ENCODE measurements around the gene SRC. TPM values are rescaled to one million over a fixed set of nuclear protein-coding genes. Genes with fewer than 3 reads are reported as not detected.
A peak's percentile ranks its signal among the peaks of the same experiment; 100 is the strongest.

SRC gene
- total RNA-seq, 1 experiment from 2014 or later = 42.3 TPM

DNA sequence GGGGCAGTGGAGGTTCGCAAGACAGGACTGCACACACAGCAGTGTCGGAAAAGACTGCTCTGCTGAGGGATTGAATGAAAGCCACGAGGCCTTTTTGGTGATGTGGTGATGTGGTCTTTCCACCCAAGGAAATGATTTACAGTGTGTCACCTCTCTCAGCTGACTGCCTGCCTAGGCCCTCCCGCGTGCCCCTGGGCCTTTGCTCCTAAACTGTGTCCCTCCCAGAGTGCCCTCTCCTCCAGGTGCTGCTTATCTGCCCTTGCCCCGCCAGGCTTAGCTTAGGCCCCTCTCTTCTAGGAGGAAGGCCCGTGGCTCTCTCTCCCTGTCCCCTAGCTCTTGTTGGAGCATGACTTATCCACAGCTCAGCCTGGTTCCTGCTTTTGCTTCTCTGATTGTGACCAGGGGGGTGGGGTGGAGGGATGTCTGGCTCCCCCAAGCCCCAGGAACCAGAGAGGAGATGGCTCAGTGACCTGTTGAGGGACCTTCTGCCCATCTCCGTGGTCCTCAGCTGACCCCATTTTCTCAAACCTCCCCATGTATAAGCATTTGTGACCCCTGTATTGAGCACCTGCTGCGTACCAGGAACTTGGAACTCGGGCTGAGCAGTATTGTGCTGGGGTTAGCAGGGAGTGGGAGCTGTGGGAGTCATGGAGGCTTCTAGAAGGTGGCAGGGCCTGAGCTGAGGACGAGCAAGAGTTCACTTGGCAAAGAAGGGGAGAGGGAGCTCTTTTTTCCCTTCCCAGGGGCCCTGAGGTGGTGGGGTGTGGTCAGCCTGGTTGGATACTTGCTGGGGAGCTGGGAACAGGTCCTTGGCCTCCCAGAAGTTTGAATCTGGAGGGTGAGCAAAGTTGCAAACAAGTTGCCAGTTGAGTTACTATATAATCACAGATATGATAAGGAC lies 2.2 kb downstream of the SRC start (continued):
- no peak for TF ChIP-seq TCF7L2 (IDR thresholded peaks at IDR 0.05; ENCODE audit: borderline replicate concordance, extremely low read depth, insufficient read depth, insufficient read length)
- no peak for TF ChIP-seq ZNF274 (IDR thresholded peaks at IDR 0.05; ENCODE audit: low read depth, low read length)
- TF ChIP-seq, protein P1, sequence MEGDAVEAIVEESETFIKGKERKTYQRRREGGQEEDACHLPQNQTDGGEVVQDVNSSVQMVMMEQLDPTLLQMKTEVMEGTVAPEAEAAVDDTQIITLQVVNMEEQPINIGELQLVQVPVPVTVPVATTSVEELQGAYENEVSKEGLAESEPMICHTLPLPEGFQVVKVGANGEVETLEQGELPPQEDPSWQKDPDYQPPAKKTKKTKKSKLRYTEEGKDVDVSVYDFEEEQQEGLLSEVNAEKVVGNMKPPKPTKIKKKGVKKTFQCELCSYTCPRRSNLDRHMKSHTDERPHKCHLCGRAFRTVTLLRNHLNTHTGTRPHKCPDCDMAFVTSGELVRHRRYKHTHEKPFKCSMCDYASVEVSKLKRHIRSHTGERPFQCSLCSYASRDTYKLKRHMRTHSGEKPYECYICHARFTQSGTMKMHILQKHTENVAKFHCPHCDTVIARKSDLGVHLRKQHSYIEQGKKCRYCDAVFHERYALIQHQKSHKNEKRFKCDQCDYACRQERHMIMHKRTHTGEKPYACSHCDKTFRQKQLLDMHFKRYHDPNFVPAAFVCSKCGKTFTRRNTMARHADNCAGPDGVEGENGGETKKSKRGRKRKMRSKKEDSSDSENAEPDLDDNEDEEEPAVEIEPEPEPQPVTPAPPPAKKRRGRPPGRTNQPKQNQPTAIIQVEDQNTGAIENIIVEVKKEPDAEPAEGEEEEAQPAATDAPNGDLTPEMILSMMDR (IDR thresholded peaks at IDR 0.05 in 2 of 3, conservative IDR thresholded peaks at IDR 0.05 in 1 of 3; ENCODE audit: borderline replicate concordance in 1 of 3, insufficient read depth in 1 of 3, low read depth in 2 of 3, low read length in 2 of 3) = no peak
- TF ChIP-seq POLR2A (IDR thresholded peaks at IDR 0.05; ENCODE audit: borderline replicate concordance, extremely low read depth, insufficient read depth, insufficient read length) = no peak
- no peak for TF ChIP-seq YY1 (IDR thresholded peaks at IDR 0.05; ENCODE audit: extremely low read depth, insufficient replicate concordance, low read depth, low read length)
- no peak for TF ChIP-seq CBX3 (IDR thresholded peaks at IDR 0.05; ENCODE audit: low read depth)

DNA sequence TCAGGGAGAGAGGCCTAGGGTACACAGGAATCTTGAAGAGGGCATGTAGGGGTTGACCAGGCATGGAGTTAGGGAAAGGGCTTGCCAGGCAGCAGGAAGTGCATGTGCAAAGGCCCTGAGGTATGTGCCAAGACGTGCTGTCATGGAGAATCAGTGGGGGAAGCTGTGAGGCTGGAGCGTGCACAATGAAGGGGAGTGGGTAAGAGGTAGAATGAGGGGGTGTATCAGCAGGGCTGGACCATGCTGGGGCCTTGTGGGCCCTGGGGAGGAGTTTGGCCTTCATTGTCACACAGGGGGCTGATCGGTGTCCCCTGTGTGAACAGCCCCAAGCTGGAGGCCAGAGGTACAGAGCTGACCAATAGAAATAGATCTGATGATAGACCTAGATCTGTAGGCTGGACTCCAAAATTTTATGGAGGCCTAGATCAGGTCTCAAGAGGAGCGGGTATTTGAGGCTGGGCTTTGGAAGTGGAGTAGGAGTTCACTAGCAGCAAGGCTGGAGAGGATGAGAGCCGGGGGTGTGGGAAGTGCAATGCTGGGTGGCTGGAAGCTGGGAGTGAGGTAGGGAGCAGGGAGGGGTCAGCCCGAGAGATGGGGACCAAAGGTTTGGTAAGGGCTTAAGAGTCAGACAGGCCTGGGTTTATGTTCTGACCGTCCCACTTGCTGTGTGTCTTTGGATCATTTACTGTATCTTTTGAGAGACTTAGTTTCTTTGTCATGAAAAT lies 3.0 kb downstream of the SRC start:
- H3K9me2 ChIP-seq (ENCODE audit: insufficient read depth) = no peaks in the 10 kb centered on the region
- no TSS peak for BruUV-seq (replicated peaks)
- ChIA-PET RAD21 (ENCODE audit: low non-redundant PET in 1 of 2, low total read pairs in 2 of 2, uncharacterized antibody in 2 of 2, unreplicated experiment in 2 of 2) (no interaction called here), CTCF (no interaction called here), POLR2A (no interaction called here)
- no peak overlapping the region for H3K4me3 ChIP-seq (replicated peaks in 1 of 2; ENCODE audit: low read depth in 1 of 2, low read length in 2 of 2)
- H3K4me2 ChIP-seq (ENCODE audit: low read length) = no peak overlapping the region
- H3K9ac ChIP-seq (ENCODE audit: low read length) = no peak overlapping the region
- H3K79me2 ChIP-seq (ENCODE audit: insufficient read depth, low read length) = peaks cover 82% of the 10 kb centered on the region
- no peaks in the 10 kb centered on the region for H4K20me1 ChIP-seq (ENCODE audit: insufficient read depth)
- ATAC-seq = no peak
- H3K36me3 ChIP-seq (ENCODE audit: control insufficient read depth in 1 of 2, insufficient read depth in 2 of 2, low read length in 2 of 2) = peaks cover 3 to 4% of the 10 kb centered on the region in 2 experiments; a peak in 1 of 4 replicates
- H3K9me3 ChIP-seq (ENCODE audit: control insufficient read depth in 1 of 2, insufficient read depth in 1 of 2, low read depth in 1 of 2, low read length in 2 of 2) = no peaks in the 10 kb centered on the region
- H2AFZ ChIP-seq (ENCODE audit: low read depth, low read length, poor library complexity, severe bottlenecking) = no peak overlapping the region
- TF ChIP-seq ELF1 (IDR thresholded peaks at IDR 0.05; ENCODE audit: borderline replicate concordance, low read depth) = no peak
- no peak for TF ChIP-seq FOSL1 (IDR thresholded peaks at IDR 0.05; ENCODE audit: low read depth)
- TF ChIP-seq, protein P2, sequence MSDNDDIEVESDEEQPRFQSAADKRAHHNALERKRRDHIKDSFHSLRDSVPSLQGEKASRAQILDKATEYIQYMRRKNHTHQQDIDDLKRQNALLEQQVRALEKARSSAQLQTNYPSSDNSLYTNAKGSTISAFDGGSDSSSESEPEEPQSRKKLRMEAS (IDR thresholded peaks at IDR 0.05) = no peak
- TF ChIP-seq, protein P3, sequence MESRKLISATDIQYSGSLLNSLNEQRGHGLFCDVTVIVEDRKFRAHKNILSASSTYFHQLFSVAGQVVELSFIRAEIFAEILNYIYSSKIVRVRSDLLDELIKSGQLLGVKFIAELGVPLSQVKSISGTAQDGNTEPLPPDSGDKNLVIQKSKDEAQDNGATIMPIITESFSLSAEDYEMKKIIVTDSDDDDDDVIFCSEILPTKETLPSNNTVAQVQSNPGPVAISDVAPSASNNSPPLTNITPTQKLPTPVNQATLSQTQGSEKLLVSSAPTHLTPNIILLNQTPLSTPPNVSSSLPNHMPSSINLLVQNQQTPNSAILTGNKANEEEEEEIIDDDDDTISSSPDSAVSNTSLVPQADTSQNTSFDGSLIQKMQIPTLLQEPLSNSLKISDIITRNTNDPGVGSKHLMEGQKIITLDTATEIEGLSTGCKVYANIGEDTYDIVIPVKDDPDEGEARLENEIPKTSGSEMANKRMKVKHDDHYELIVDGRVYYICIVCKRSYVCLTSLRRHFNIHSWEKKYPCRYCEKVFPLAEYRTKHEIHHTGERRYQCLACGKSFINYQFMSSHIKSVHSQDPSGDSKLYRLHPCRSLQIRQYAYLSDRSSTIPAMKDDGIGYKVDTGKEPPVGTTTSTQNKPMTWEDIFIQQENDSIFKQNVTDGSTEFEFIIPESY (IDR thresholded peaks at IDR 0.05; ENCODE audit: extremely low read depth, insufficient replicate concordance, low read length) = no peak
- no peaks in the 10 kb centered on the region for H3K27me3 ChIP-seq (ENCODE audit: insufficient read depth, low read length)
- intact Hi-C loops (cut with micrococcal nuclease) = no loop called here
- H3K27ac ChIP-seq (ENCODE audit: low read depth, low read length) = 0 out of 2 replicates have a peak overlapping the region, but pooled peaks have one; percentile 6
- H3K4me1 ChIP-seq (ENCODE audit: control insufficient read depth in 1 of 2, insufficient read depth in 2 of 2, low read length in 2 of 2) = peaks cover 15 to 40% of the 10 kb centered on the region in 2 experiments
- DNase-seq (ENCODE audit: low read depth, low spot score) = no peak

Measured in HCT116 (cell line).